CD4-positive, alpha-beta T cell treated with Interleukin-17A for 4 hours (primary cell): ENCODE results near the gene CTAGE4.
"Not testable (repeated sequence)": the region's sequence is repeated elsewhere in the genome, so short reads cannot be mapped to it uniquely, and the experiment has no call there.

Source experiments
- DNase-seq: peaks from one replicate; pipeline ENCODE4 v3.0.0-alpha.2; 2020; ENCODE audit warnings: mixed read lengths

Gene CTAGE4

DNA sequence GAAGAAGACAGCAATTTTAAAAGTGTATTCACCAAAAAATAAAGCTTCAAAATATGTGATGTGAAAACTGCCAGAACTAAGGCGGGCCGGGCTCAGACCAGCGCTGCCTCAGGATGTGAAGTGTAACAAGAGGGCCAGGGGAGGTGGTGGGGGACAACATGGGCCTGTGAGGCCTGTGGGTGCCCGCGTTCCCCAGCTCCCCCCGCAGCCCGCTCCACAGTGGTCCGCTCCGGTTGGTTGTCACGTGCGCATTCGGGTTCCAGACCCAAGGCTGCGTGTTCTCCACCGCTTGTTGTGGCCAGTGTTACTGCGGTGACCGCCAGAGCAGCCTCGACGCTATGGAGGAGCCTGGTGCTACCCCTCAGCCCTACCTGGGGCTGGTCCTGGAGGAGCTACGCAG, at the start of gene CTAGE4:
Gene CTAGE4 (plus strand): TSS at position 301 of the 400 bp plus-strand sequence. CDS start 38 bp downstream, at position 339.
- not testable (repeated sequence) for DNase-seq

DNA sequence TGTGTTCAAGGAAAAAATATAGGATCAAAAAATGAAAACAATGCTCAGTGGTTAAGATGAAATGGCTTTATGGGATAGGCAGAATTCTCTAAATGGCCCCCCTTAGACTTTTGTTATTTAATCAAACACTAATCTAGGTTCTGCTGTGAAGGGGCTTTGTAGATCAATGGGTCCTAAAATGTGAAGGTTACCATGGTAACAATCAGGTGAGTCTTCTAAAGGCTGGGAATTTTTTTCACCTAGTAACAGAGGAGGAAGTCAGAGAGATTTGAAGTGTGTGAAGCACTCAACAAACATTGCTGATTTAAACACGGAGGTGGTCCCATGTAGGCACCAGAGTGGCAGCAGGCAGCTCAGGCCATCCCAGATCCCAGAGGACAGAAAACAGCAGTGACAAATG, 49.1 kb upstream of the CTAGE4 start:
- DNase-seq = no peak

DNA sequence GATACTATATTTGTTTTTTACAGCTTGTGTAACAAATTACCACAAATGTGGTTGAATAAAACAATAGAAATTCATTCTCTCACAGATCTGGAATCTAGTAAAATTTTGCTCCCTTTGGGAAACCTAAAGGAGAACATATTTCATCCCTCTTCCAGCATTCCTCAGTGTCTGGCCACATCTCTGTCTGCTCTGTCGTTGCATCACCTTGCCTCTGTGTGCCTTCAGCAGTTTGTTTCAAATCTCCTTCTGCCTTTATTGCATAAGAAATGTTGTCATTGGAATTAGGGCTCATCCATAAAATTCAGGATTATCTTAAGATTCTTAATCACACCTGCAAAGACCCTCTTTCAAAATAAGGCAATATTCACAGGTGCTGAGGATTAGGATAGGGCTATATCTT, 45.8 kb upstream of the CTAGE4 start:
- no peak for DNase-seq

DNA sequence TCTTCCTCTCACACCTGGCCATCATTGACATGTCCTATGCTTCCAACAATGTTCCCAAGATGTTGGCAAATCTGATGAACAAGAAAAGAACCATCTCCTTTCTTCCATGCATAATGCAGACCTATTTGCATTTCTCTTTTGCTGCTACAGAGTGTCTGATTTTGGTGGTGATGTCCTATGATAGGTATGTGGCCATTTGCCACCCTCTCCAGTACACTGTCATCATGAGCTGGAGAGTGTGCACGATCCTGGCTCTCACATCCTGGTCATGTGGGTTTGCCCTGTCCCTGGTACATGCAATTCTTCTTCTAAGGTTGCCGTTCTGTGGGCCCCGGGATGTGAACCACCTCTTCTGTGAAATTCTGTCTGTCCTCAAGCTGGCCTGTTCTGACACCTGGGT, 41.1 kb upstream of the CTAGE4 start:
- DNase-seq = no peak

DNA sequence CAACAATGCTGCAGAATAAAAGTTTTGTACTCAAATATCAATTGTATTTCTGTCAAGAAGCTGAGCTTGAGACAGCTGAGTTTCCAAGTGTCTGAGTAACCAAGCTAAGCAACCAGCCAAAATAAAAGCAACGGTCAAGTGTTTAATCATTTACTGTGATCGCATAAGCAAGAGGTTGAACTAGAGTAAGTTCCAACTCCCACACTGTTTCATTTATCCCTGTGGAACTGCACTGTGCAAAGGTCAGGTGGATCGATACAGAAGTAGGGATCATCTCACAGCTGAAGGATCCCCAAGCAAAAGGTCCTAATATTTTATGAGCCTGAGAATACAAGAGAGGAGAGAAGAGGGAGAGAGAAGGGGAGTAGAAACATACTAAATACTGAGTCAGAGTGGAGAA, 38.8 kb upstream of the CTAGE4 start:
- DNase-seq = no peak

DNA sequence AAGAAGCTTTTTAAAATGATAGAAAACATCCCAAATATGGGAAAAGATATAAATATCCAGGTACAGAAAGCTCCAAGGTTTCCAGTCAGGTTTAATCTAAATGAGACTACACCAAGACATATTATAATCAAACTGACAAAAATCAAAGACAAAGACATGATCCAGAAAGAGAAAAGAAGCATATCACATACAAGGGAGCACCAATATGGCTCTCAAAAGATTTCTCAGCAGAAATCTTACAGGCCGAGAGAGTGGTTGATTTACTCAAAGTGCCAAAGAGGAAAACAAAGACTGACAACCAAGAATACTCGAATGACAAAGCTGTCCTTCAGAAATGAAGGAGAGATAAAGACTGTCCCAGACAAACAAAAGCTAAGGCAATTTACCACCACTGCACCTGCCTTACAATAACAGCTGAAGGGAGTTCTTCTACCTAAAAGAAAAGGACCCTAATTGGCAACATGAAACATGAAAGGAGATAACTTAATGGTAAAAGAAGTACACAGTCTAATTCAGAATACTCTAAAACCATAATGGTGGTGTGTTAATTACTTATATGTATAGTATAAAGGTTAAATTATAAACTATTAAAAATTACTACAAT, 34.9 kb upstream of the CTAGE4 start:
- DNase-seq = no peak

- DNase-seq = no peak
Observed at GRCh38 chr7:144158861-144159260, 24.4 kb upstream of the CTAGE4 start.

DNA sequence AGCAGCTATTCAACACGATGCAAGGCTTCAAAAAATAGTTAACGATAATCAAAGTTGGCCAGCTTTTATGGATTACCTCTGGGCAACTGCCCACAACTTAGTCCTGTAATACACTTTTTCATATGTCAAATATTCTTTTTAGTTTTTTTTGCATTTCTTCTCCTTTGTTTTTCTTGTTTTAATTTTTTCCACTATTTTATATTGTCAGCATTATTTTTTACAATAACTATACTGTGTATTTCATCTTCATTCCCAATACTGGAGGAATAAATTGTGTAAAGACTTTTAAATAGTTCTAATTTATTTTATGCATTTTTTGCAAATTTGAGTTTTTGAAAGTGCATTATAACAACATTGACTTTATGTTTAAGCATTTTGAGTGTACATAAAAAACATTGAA, 18.5 kb upstream of the CTAGE4 start:
- DNase-seq = no peak

DNA sequence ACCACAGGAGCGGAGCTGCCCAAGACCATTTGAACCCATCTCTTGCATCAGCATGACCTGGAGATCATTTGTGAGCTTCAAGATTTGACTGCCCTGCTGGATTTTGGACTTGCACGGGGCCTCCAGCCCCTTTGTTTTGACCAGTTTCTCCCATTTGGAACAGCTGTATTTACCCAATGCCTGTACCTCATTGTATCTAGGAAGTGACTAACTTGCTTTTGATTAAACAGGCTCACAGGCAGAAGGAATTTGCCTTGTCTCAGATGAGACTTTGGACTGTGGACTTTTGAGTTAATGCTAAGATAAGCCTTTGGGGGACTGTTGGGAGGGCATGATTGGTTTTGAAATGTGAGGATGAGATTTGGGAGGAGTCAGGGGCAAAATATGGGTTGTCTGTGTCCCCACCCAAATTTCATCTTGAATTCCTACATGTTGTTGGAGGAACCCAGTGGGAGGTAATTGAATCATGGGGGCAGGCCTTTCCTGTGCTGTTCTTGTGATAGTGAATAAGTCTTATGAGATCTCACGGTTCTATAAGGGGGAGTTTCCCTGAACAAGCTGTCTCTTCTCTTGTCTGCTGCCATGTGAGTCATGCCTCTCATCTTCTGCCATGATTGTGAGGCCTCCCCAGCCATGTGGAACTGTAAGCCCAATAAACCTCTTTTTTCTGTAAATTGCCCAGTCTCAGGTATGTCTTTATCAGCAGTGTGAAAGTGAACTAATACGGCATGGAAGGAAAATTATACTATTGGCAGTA, 11.5 kb upstream of the CTAGE4 start:
- not testable (repeated sequence) for DNase-seq

GRCh38 chr7:144174613-144175012, 8.7 kb upstream of the CTAGE4 start:
- DNase-seq = no peak

- peak; percentile 38 for DNase-seq
Observed at GRCh38 chr7:144178380-144179164, 4.7 kb upstream of the CTAGE4 start.

DNA sequence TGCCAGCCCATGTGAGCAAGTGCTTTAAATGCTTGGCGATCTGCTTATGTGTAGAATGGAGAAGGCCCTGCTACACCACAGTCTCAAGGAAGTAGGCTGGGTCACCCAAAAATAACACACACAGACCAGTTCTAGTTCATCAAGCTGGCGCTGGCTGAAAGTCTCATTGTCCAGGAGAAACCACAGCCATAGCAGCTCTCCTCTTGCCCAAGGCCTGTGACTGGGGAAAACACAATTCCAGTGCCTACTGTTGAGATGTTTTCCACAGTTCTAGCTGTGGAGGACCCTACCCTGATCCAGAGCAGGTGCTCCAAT, 4.1 kb upstream of the CTAGE4 start:
- not testable (repeated sequence) for DNase-seq

- not testable (repeated sequence) for DNase-seq
Observed at GRCh38 chr7:144187848-144188247, 4.6 kb downstream of the CTAGE4 start.

DNA sequence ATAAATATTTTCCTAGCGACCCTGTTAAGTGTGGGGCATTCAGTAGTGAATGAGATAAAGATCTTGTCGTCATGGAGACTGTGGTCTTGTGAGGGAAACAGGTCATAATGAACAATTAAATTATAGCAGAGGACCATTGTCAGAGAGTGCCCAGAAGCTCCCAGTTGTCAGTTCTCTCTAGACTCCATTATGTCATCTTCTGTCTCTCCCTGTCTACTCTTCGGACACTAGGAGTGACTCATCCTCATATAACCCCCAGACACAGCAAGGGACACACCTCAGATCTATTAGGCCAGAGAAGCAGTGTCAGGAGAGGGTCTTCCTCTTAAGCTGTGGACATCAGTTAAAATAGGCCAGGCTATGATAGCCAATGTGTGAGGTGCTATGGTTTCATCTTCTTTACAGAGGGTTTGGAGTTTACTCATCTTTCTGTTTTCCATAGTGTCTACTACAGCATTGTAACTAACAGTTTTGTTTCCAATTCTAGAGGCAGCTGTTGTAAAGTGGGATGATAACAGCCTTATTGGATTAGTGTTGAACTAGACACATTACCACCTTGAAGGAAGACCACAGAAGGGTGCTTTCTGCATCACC, 5.4 kb downstream of the CTAGE4 start:
- not testable (repeated sequence) for DNase-seq

DNA sequence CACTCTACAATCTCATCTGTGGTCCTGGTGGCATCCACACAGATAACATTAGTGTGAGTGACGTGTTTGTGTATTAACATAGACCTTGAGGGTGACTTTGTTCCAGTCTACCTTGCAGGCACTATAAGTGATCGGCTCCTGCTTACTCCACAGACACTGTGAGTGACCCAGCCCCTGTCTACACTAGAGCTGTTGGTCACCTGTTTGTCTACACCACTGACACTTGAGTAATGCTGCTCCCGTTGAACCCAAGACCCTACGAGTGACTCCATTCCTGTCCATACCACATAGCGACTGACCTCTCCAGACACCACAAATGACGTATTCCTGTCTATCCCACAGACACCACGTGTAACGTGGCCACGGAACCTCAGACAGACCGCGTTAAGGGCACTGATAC, 10.5 kb downstream of the CTAGE4 start:
- not testable (repeated sequence) for DNase-seq

GRCh38 chr7:144194453-144194852, 11.2 kb downstream of the CTAGE4 start:
- not testable (repeated sequence) for DNase-seq

GRCh38 chr7:144195212-144195872, 12.1 kb downstream of the CTAGE4 start, which contains the start of gene ARHGEF35:
Gene ARHGEF35 (minus strand): TSS chr7:144195833. CDS start chr7:144188383, 7,450 bp downstream.
- not testable (repeated sequence) for DNase-seq

GRCh38 chr7:144198934-144199333, 15.7 kb downstream of the CTAGE4 start:
- not testable (repeated sequence) for DNase-seq

GRCh38 chr7:144201978-144202377, 18.7 kb downstream of the CTAGE4 start:
- not testable (repeated sequence) for DNase-seq

- DNase-seq = not testable (repeated sequence)
Observed at GRCh38 chr7:144203086-144203485, 19.8 kb downstream of the CTAGE4 start.

- DNase-seq = not testable (repeated sequence)
Observed at GRCh38 chr7:144205306-144205705, 22.0 kb downstream of the CTAGE4 start.

GRCh38 chr7:144217200-144217599, 33.9 kb downstream of the CTAGE4 start:
- DNase-seq = not testable (repeated sequence)

- not testable (repeated sequence) for DNase-seq
Observed at GRCh38 chr7:144218581-144218980, 35.3 kb downstream of the CTAGE4 start.
